HL-60/S4 treated with retinoic acid at 250 ng/mL for 4 days and 3 days (cell line): ENCODE data around the gene PHRF1.
"Not testable (repeated sequence)": the region's sequence is repeated elsewhere in the genome, so short reads cannot be mapped to it uniquely, and the experiment has no call there.

ENCODE experiments used
- in situ Hi-C: fragments of 300-500 bp; cut with MboI; formaldehyde crosslinking; loops from 2 replicates; pipeline ENCODE4 v1.7.0; 2022; ENCODE audit warnings: low sequenced_read_pairs

The PHRF1 gene

DNA sequence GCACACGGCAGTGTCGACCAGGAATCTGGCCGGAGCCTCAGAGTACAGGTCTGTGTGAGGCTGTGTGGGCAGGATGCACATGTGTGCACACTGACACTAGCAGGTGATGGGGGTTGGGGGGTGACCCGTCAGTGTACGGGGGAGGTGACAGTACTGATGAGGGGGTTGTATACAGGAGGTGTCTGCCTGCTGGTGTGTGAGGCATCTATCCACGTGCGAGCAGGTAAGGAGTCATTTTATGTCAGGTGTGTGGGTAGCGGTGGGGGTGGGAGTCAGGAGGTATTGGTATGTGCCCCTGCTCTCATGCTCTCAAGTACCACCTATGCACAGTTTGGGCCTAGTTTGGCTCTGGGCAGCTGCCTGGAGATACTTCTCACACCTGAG, 4.5 kb upstream of the PHRF1 start:
- in situ Hi-C loops, result no loop called here

GRCh38 chr11:573146-573759, 3.0 kb upstream of the PHRF1 start:
- in situ Hi-C loops, result no loop called here

DNA sequence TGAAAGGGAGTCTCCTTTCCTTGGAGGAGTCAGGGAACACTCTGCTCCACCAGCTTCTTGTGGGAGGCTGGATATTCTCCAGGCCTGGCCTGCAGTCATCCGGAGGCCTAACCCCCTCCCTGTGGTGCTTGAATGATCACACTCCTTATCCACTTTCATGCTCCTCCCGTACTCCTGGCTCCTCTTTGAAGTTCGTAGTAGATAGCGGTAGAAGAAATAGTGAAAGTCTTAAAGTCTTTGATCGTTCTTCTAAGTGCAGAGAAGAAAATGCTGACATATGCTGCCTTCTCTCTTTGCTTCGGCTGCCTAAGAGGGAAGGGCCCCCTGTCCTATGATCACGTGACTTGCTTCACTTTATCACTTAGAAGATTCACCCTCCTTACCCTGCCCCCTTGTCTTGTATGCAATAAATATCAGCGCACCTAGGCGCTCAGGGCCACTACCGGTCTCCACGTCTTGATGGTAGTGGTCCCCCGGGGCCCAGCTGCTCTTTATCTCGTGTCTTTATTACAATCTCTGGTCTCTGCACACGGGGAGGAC, 2.2 kb upstream of the PHRF1 start:
- in situ Hi-C loops, result not testable (repeated sequence)

GRCh38 chr11:574632-575312, 1.5 kb upstream of the PHRF1 start:
- in situ Hi-C loops, result no loop called here

DNA sequence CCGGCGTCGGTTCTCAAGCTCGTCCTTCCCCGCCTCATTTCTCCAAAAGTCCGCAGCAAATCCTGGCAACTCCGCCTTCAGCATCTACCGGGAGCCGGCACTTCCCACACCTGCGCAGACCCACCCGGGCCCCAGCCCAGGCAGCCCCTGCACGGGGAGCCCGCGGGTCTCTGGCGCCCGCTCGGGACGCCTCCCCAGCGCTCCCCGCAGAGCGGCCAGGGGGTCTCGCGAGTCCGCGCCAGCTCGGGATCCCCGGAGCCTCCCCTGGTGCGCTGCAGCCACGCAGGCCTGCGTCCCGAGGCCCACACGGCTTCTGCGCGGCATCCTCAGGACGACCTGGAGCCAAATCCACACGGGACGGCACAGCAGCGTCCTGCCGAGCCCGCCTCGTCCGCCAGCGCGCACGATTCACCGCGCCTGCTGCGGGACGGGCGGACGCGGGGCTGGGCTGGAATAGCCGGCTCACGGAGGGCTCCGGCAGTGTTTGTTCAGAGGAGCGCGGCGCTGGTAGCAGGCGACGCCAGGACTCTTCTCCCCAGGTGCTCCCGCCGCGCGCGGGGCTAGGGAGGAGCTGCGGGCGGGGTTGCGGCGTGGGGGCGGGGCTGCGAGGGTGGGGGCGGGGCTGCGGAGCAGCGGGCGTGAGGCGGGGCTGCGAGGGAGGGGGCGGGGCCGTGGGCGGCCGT, 816 bp upstream of the PHRF1 start:
- in situ Hi-C loops, result no loop called here

- in situ Hi-C loops, result no loop called here
These were observed 741 bp downstream of the PHRF1 start for GRCh38 chr11:576811-577610.

GRCh38 chr11:577611-577894, 1.3 kb downstream of the PHRF1 start:
- in situ Hi-C loops, result no loop called here

DNA sequence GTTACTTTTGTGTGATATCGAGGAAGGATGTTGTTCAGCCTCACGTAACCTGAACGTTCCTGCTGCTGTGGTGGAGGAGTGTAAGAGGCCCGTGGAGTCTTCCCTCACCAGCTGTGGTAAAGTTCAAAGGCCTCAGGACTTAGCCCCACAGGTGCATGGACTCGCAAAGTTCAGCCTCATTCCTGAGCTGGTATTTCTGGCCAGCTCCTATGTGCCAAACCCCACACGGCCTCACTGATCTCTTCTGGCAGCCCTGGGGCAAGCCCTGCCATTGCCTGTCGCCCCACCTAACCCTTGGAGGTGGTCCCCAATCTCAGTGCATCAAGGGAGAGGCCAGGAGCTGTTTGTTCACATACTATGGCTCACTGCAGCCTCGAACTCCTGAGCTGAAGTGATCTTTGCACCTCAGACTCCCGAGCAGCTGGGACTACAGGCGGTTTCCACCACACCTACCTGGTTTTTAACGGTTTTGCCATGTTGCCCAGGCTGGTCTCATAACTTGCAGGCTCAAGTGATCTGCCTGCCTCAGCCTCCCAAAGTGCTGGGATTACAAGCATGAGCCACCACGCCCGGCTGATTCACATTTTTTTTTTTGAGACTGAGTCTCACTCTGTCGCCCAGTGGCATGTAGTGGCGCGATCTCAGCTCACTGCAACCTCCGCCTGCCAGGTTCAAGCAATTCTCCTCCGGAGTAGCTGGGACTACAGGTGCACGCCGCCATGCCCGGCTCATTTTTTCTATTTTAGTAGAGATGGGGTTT, 2.2 kb downstream of the PHRF1 start:
- in situ Hi-C loops, result no loop called here

DNA sequence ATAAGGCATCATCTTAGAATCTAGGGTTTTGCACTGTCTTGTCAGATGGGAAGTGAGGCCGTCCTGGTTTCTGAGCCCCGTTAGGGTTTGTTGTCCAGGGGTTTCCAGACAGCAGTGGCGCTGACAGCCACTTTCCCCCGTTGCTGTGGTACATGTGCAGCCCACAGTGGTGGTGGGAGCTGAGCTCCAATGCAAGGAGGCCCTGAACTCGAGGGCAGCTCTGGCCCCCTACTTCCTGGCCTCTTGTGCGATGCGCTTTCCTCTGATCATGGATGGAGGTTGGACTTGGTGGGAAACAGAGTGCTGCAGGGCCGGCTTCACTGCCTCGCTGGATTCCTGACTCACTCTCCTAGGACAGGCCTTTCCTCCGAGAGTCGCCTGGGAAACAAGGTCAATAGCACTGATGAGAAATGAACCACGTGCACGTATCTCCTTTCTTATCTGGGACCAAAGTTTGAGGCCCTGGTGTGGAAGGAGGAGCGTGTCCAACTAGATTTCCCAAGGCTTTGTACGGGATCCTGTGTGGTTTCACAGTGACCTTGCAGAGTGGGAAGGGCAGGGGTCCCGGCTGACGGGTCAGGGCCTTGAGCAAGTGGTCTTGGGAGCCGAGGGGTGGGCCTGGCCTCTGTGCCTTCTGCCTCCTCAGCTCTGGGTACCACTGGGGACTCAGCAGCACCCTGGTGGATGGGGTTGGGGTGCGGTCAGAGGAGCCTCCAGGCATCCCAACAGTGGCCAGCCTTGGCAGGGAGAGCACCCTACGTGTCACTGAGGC, 3.7 kb downstream of the PHRF1 start:
- in situ Hi-C loops, result no loop called here

GRCh38 chr11:581342-581741, 5.1 kb downstream of the PHRF1 start:
- in situ Hi-C loops, result no loop called here

GRCh38 chr11:581752-582151, 5.5 kb downstream of the PHRF1 start:
- in situ Hi-C loops, result no loop called here

GRCh38 chr11:584287-584686, 8.0 kb downstream of the PHRF1 start:
- in situ Hi-C loops, result no loop called here

DNA sequence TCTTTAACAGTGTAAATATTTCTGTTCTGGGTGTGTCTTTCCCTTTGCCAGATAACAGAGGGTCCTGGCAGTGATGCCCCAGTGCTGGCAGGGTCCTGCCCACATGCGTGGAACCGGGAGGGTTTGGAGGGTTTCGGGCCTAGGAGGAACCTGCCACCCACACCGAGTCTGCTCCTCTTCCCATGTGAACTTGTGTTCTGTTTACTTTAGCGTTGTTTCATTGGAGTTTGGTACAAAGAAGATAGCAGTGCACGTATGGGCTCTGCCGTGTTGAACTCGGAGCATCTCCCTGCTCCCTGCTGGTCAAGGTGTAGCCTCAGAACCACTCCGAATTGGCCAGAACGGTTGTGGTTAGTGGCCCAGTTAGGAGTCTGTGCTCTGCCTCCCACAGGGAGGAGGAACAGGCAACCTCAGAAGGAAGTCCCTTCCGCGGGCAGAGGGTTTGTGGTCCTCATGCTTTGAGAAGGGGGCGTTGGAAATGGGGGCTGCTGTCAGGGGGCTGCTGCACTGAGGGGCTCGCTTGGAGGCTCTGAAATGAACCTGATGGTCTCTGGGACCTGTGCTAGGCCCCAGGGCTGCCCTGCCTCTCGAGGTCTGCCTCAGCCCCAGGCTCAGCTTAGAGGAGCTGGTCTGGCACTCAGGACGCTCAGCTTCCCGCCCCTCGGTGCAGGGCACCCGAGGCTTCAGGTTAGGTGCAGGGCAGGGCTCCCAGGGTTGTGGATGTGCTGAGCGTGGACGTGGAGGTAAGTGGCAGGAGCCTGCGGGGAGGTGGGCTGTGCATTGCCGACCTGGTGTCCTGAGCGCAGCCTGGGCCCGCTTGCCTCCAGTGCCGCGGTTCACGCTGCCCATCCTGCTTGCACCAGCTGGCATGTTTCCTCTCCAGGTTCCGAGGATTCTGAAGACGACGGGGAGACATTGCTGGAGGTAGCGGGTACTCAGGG, 10.4 kb downstream of the PHRF1 start:
- in situ Hi-C loops, result no loop called here

DNA sequence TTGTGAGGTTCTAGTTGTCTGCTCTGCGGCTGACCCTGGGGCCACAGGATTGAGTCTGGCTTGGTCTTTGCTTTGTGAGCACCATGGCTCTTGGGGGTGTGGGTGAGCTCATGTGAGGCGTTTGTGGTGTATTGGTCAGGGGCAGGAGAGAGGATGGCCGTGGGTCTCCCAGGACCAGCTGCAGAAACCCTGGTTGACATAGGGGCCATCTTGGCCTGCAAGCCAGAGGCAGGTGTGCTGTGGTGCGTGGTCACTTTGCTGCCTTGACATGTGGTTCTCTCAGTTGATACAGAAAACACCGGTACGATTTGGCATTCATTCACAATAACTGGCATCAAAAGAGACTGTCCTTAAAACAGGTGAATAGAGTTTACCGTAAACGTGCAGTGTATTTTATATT, 11.3 kb downstream of the PHRF1 start:
- in situ Hi-C loops, result no loop called here

GRCh38 chr11:587978-588380, 11.7 kb downstream of the PHRF1 start:
- in situ Hi-C loops, result no loop called here

GRCh38 chr11:589798-590197, 13.5 kb downstream of the PHRF1 start:
- in situ Hi-C loops, result no loop called here

GRCh38 chr11:590997-591396, 14.7 kb downstream of the PHRF1 start:
- in situ Hi-C loops, result no loop called here

GRCh38 chr11:592501-592900, 16.2 kb downstream of the PHRF1 start:
- in situ Hi-C loops, result no loop called here

- in situ Hi-C loops, result no loop called here
These were observed 16.6 kb downstream of the PHRF1 start for GRCh38 chr11:592918-593317.
